Measurements from ENCODE around the gene SPACA6. TPM values are rescaled to one million over a fixed set of nuclear protein-coding genes. Genes with fewer than 3 reads are reported as not detected.

Gene SPACA6
- polyA plus RNA-seq, 1 donor, result 10.9 TPM

DNA sequence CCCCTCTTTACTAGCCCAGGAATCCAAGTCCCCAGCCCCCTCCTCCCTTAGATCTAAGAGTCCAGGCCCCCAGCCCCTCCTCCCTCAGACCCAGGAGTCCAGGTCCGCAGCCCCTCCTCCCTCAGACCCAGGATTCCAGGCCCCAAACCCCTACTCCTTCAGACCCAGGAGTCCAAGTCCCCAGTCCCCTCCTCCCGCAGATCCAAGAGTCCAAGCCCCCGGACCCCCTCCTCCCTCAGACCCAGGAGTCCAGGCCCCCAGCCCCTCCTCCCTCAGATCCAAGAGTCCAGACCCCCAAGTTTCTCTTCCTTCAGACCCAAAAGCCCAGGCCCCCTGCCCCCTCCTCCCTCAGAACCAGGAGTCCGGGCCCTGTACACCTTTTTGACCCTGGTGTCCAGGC lies 11.5 kb downstream of the SPACA6 start:
- H3K9me3 ChIP-seq (ENCODE audit: control insufficient read depth, low read depth, low read length), result peaks cover 2% of the 10 kb centered on the region
- peaks cover 27% of the 10 kb centered on the region for H3K4me1 ChIP-seq (ENCODE audit: control insufficient read depth, insufficient read depth, low read length)
- no peaks in the 10 kb centered on the region for H3K27me3 ChIP-seq (ENCODE audit: control insufficient read depth, insufficient read depth, low read length)
- WGBS (ENCODE audit: insufficient coverage, low lambda C conversion rate), result no CpG with 5 or more reads among the region's 4 CpGs
- DNase-seq, result no peak
- H3K27ac ChIP-seq (ENCODE audit: low read length), result peak overlapping the region; percentile 96
- peak overlapping the region; percentile 91 for H3K4me3 ChIP-seq (ENCODE audit: low read length)
- H3K36me3 ChIP-seq (ENCODE audit: control insufficient read depth, insufficient read depth, low read length), result peaks cover 22% of the 10 kb centered on the region

DNA sequence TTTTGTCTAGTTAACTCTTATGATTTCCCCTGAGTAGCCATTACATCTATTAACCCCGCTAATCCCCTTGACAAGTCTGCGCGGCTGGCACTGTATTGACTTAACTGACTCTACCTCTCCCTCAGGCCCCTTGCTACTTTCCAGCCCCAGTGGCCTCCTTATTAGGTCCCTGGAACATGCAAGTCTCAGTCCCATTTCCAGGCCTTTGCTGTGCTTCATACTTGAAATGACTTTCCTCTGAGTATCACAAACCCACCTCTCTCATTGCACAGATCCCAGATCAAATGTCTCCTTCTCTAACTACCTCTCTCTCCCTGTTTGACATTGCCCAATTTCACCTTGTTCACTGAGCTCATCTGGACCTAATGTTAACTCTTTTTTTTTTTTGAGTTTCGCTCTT lies 13.2 kb downstream of the SPACA6 start:
- peaks cover 2% of the 10 kb centered on the region for H3K9me3 ChIP-seq (ENCODE audit: control insufficient read depth, low read depth, low read length)
- 100% methylated on average over 1 of the region's 4 CpGs for WGBS (ENCODE audit: insufficient coverage, low lambda C conversion rate)
- peaks cover 19% of the 10 kb centered on the region for H3K36me3 ChIP-seq (ENCODE audit: control insufficient read depth, insufficient read depth, low read length)
- no peak overlapping the region for H3K4me3 ChIP-seq (ENCODE audit: low read length)
- no peak overlapping the region for H3K27ac ChIP-seq (ENCODE audit: low read length)
- peaks cover 26% of the 10 kb centered on the region for H3K4me1 ChIP-seq (ENCODE audit: control insufficient read depth, insufficient read depth, low read length)
- no peak for DNase-seq
- no peaks in the 10 kb centered on the region for H3K27me3 ChIP-seq (ENCODE audit: control insufficient read depth, insufficient read depth, low read length)

DNA sequence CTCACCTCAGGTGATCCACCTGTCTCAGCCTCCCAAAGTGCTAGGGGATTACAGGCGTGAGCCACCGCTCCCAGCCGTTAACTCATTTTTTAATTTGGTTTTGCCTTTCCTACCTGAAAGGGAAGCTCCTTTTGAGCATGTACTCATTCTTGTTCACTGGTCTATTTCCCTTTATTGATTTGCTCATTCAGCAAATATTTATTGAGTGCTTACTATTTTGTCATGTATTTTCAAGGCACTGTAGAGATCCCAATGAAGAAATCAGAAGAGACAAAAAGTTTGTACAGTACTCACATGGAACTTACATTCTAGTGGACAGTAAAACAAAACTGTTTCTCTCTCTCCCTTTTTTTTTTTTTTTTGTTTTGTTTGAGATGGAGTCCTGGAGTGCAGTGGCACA lies 13.8 kb downstream of the SPACA6 start:
- Histone ChIP-seq H3K27me3 (ENCODE audit: control insufficient read depth, insufficient read depth, low read length) (no peaks in the 10 kb centered on the region), H3K4me1 (ENCODE audit: control insufficient read depth, insufficient read depth, low read length) (peaks cover 21% of the 10 kb centered on the region), H3K36me3 (ENCODE audit: control insufficient read depth, insufficient read depth, low read length) (peaks cover 17% of the 10 kb centered on the region), H3K9me3 (ENCODE audit: control insufficient read depth, low read depth, low read length) (peaks cover 2% of the 10 kb centered on the region), H3K27ac (ENCODE audit: low read length) (no peak overlapping the region), H3K4me3 (ENCODE audit: low read length) (no peak overlapping the region)
- WGBS (ENCODE audit: insufficient coverage, low lambda C conversion rate), result no CpG with 5 or more reads among the region's 3 CpGs
- DNase-seq, result no peak

DNA sequence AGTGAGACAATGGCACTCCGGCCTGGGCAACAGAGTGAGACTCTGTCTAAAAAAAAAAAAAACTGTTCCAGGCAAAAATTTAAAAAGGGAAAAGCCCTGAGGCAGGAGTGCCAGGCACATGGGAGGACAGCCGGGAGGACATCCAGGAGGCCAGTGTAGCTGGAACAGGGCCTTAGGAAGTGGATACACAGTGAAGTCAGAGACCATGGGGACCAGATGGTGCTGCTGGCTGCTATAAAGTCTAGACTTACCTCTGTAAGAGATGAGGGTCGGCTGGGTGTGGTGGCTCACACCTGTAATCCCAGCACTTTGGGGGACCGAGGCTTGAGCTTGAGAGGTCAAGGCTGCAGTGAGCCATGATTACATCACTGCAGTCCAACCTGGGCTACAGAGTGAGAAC lies 15.7 kb downstream of the SPACA6 start:
- Histone ChIP-seq H3K27ac (ENCODE audit: low read length) (no peak overlapping the region), H3K4me1 (ENCODE audit: control insufficient read depth, insufficient read depth, low read length) (peaks cover 5% of the 10 kb centered on the region), H3K27me3 (ENCODE audit: control insufficient read depth, insufficient read depth, low read length) (no peaks in the 10 kb centered on the region), H3K36me3 (ENCODE audit: control insufficient read depth, insufficient read depth, low read length) (peaks cover 17% of the 10 kb centered on the region), H3K9me3 (ENCODE audit: control insufficient read depth, low read depth, low read length) (no peaks in the 10 kb centered on the region), H3K4me3 (ENCODE audit: low read length) (no peak overlapping the region)
- WGBS (ENCODE audit: insufficient coverage, low lambda C conversion rate), result no CpG with 5 or more reads among the region's 4 CpGs
- no peak for DNase-seq

DNA sequence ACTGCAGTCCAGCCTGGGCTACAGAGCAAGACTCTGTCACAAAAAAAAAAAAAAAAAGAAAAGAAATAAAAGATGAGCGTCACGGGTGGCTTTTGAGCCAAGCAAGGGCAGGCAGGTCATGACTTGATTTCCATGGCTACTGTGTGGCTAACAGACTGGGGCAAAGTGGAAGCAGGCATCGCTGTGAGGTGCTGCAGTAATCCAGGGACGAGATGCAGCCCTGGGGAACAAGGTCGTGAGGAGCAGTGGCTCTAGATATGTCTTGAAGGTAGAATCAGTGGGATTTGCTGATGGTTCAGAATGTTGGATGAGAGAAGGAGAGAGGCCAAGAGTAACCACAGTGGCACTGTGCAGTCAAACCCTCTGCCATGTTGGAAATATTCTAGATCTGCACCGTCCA lies 16.4 kb downstream of the SPACA6 start:
- peaks cover 5% of the 10 kb centered on the region for H3K4me1 ChIP-seq (ENCODE audit: control insufficient read depth, insufficient read depth, low read length)
- H3K36me3 ChIP-seq (ENCODE audit: control insufficient read depth, insufficient read depth, low read length), result peaks cover 17% of the 10 kb centered on the region
- no peaks in the 10 kb centered on the region for H3K27me3 ChIP-seq (ENCODE audit: control insufficient read depth, insufficient read depth, low read length)
- no peaks in the 10 kb centered on the region for H3K9me3 ChIP-seq (ENCODE audit: control insufficient read depth, low read depth, low read length)
- H3K4me3 ChIP-seq (ENCODE audit: low read length), result no peak overlapping the region
- DNase-seq, result no peak
- WGBS (ENCODE audit: insufficient coverage, low lambda C conversion rate), result 100% methylated on average over 1 of the region's 6 CpGs
- no peak overlapping the region for H3K27ac ChIP-seq (ENCODE audit: low read length)

DNA sequence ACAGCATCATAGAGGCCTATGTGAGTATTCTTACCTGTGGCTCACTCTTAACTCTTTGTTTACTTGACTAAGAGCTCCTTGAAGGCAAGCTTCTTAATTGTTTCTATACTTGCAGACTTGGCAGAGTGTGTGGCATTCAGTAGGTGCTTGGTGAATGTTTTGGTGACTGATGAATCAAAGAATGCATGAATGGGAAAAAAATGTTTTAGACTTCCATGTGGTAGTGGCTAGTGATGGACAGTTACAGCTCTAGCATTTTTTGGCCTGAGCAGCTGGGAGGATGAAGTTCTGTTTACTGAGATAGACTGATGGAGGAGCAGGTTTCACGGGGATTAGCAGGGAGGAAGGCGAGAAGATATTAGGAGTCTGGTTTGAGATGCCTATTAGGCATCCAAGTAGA lies 17.0 kb downstream of the SPACA6 start:
- H3K27ac ChIP-seq (ENCODE audit: low read length), result no peak overlapping the region
- WGBS (ENCODE audit: insufficient coverage, low lambda C conversion rate), result no CpG with 5 or more reads among the region's 2 CpGs
- no peaks in the 10 kb centered on the region for H3K4me1 ChIP-seq (ENCODE audit: control insufficient read depth, insufficient read depth, low read length)
- no peak overlapping the region for H3K4me3 ChIP-seq (ENCODE audit: low read length)
- no peaks in the 10 kb centered on the region for H3K27me3 ChIP-seq (ENCODE audit: control insufficient read depth, insufficient read depth, low read length)
- DNase-seq, result no peak
- no peaks in the 10 kb centered on the region for H3K9me3 ChIP-seq (ENCODE audit: control insufficient read depth, low read depth, low read length)
- H3K36me3 ChIP-seq (ENCODE audit: control insufficient read depth, insufficient read depth, low read length), result peaks cover 13% of the 10 kb centered on the region

DNA sequence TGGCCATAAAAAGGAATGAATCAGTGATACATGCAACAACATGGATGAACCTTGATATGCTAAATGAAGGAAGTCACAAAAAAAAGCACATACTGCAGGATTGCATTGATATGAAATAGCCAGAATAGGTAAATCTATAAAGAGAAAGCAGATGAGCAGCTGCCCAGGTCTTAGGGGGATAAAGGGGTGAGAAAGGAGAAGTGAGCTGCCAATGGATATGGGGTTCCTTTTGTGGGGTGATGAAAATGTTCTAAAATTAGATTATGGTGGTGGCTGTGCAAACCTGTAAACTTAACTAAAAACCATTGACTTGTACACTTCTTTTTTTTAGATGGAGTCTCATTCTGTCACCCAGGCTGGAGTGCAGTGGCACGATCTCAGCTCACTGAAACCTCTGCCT lies 18.6 kb downstream of the SPACA6 start:
- no peak overlapping the region for H3K27ac ChIP-seq (ENCODE audit: low read length)
- no peak overlapping the region for H3K4me3 ChIP-seq (ENCODE audit: low read length)
- DNase-seq, result no peak
- no peaks in the 10 kb centered on the region for H3K9me3 ChIP-seq (ENCODE audit: control insufficient read depth, low read depth, low read length)
- H3K36me3 ChIP-seq (ENCODE audit: control insufficient read depth, insufficient read depth, low read length), result peaks cover 3% of the 10 kb centered on the region
- no peaks in the 10 kb centered on the region for H3K4me1 ChIP-seq (ENCODE audit: control insufficient read depth, insufficient read depth, low read length)
- H3K27me3 ChIP-seq (ENCODE audit: control insufficient read depth, insufficient read depth, low read length), result peaks cover 2% of the 10 kb centered on the region
- no CpG with 5 or more reads among the region's 1 CpG for WGBS (ENCODE audit: insufficient coverage, low lambda C conversion rate)

DNA sequence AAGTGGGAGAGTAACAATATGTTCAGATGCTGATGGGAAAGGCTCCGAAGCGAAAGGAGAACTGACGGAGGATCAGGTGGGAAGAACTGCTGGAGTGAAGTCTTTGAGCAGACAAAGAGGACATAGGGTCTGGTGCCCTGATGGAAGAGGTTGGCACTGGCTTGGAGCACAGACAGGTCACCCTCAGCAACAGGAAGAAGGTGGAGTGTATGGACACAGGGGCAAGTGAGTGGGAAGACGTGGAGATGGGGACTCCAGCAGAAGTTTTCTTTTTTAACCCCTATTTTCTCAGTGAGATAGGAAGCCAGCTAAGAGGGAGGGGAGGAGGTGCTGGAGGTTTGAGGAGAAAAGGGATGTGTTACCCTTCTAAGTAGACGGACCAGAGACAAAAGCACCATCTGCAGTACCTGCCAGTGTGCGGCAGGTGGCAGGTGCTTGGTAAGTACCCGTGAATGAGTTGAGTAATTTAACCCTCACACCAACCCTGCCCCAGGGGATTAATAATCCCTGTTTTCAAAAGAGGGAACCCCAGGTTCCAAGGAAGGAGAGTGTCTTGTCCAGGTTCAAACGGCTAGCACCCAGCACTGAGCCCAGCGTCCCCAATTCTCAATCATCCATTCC lies 19.4 kb downstream of the SPACA6 start:
- H3K4me3 ChIP-seq (ENCODE audit: low read length), result no peak overlapping the region
- no CpG with 5 or more reads among the region's 9 CpGs for WGBS (ENCODE audit: insufficient coverage, low lambda C conversion rate)
- H3K4me1 ChIP-seq (ENCODE audit: control insufficient read depth, insufficient read depth, low read length), result no peaks in the 10 kb centered on the region
- DNase-seq, result no peak
- no peak overlapping the region for H3K27ac ChIP-seq (ENCODE audit: low read length)
- no peaks in the 10 kb centered on the region for H3K36me3 ChIP-seq (ENCODE audit: control insufficient read depth, insufficient read depth, low read length)
- no peaks in the 10 kb centered on the region for H3K9me3 ChIP-seq (ENCODE audit: control insufficient read depth, low read depth, low read length)
- H3K27me3 ChIP-seq (ENCODE audit: control insufficient read depth, insufficient read depth, low read length), result peaks cover 5% of the 10 kb centered on the region

DNA sequence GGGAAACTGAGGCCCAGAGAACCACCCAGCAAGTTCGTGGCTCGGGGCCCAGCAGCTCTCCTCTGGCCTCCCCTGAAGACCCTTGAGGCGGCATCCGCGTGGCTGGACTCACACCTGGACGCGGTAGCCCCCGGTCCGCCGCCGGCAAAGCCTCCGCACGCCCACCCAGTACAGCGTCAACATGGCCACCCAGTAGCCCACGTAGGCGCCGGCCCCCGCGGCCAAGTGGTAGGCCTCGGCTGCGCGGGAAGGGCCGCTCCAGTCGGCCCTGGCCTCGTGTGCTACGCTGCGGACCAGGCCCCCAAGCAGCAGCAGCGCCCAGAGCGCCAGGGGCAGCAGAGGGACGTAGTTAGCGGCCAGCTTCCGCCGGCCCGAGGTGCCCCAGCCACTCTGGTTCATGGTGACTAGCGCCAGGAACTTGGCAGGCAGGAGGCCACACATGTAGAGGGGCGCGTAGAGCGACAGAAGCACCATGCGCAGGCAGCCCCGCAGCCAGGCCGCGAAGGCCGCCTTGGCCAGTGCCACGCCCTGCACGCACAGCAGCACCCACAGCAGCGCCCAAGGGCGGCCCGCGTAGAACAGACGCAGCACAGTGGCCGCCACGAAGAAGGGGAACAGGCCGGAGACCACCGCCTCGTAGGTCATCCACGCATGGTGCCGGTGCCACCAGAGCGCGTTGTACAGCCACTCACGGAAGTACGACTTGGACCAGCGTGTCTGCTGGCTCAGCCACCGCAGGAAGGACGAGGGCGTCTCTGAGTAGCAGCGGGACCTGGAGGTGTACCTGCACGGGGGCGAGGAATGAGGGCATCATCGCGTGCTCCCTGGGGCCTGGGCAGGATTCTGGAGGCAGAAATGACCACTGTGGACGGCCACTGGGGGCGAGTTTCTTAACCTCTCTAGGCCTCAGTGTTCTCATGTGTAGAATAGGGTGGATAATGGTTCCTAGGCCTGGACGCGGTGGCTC lies 20.5 kb downstream of the SPACA6 start:
- H3K4me1 ChIP-seq (ENCODE audit: control insufficient read depth, insufficient read depth, low read length), result no peaks in the 10 kb centered on the region
- peaks cover 13% of the 10 kb centered on the region for H3K27me3 ChIP-seq (ENCODE audit: control insufficient read depth, insufficient read depth, low read length)
- no peaks in the 10 kb centered on the region for H3K36me3 ChIP-seq (ENCODE audit: control insufficient read depth, insufficient read depth, low read length)
- no peak overlapping the region for H3K27ac ChIP-seq (ENCODE audit: low read length)
- WGBS (ENCODE audit: insufficient coverage, low lambda C conversion rate), result 100% methylated on average over 1 of the region's 74 CpGs
- H3K9me3 ChIP-seq (ENCODE audit: control insufficient read depth, low read depth, low read length), result no peaks in the 10 kb centered on the region
- H3K4me3 ChIP-seq (ENCODE audit: low read length), result no peak overlapping the region
- no peak for DNase-seq

DNA sequence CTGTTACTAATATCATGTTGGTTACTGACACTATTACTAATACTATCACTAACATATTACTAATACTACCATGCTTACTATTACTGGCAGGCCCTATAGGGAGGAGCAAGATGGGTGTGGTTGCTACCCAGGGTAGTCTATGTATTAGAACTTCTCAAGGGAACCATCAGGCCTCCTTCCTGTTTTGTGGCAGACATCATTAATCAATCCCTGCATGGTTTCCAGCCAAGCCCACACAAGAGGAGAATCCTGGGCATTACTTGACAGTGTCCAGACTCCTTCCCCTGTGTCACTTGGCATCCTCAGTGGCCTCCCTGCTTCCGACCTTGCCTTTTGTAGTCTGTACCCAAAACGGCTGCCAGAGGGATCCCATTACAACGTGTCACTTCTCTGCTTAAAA lies 21.7 kb downstream of the SPACA6 start:
- Histone ChIP-seq H3K27me3 (ENCODE audit: control insufficient read depth, insufficient read depth, low read length) (peaks cover 25% of the 10 kb centered on the region), H3K27ac (ENCODE audit: low read length) (no peak overlapping the region), H3K36me3 (ENCODE audit: control insufficient read depth, insufficient read depth, low read length) (no peaks in the 10 kb centered on the region), H3K4me3 (ENCODE audit: low read length) (no peak overlapping the region), H3K4me1 (ENCODE audit: control insufficient read depth, insufficient read depth, low read length) (no peaks in the 10 kb centered on the region), H3K9me3 (ENCODE audit: control insufficient read depth, low read depth, low read length) (no peaks in the 10 kb centered on the region)
- WGBS (ENCODE audit: insufficient coverage, low lambda C conversion rate), result no CpG with 5 or more reads among the region's 3 CpGs
- DNase-seq, result no peak
